Measurements from ENCODE around the gene EGFR. TPM values are rescaled to one million over a fixed set of nuclear protein-coding genes. Genes with fewer than 3 reads are reported as not detected.

The EGFR gene
- total RNA-seq, 5 donors from 2014 or later (not counting 1 experiment from before 2014, with no cell fraction given): 0.16 to 0.79 (median 0.35) TPM; not detected in 2

- Histone ChIP-seq H3K4me1 (ENCODE audit: control insufficient read depth in 1 of 2, extremely low read depth in 1 of 2, insufficient read depth in 2 of 2, low read length in 2 of 2) (no peaks in the 10 kb centered on the region), H3K27me3 (replicated peaks in 1 of 2; ENCODE audit: control insufficient read depth in 2 of 2, extremely low read depth in 1 of 2, insufficient read depth in 2 of 2, low read length in 1 of 2) (peaks cover 0 to 9% of the 10 kb centered on the region in 2 experiments), H3K9me3 (no peaks in the 10 kb centered on the region), H3K36me3 (ENCODE audit: control insufficient read depth in 2 of 2, extremely low read depth in 1 of 2, insufficient read depth in 1 of 2, low read length in 1 of 2) (no peaks in the 10 kb centered on the region), H3K4me3 (ENCODE audit: control insufficient read depth in 1 of 2, extremely low read depth in 1 of 2, low read length in 1 of 2) (no peak overlapping the region), H3K27ac (ENCODE audit: low read length) (no peak overlapping the region)
- DNase-seq: no peak
- Mint-ChIP-seq H3K27me3 (peaks cover 11% of the 10 kb centered on the region in 2 donors), H3K4me3 (no peak overlapping the region), H3K4me1 (no peaks in the 10 kb centered on the region), H3K9me3 (peaks cover 4 to 11% (median 6%) of the 10 kb centered on the region in 3 donors), H3K27ac (no peak overlapping the region), H3K36me3 (no peaks in the 10 kb centered on the region)
- ChIA-PET CTCF (no interaction called here), POLR2A (no interaction called here)
- no peak for ATAC-seq (replicated peaks in 1 of 4)
Measured at GRCh38 chr7:55140941-55141278, 122.1 kb downstream of the EGFR start.

GRCh38 chr7:55142919-55143600 is 124.2 kb downstream of the EGFR start:
- WGBS (ENCODE audit: insufficient coverage): 67% methylated on average over 11 of the region's 13 CpGs
- H3K4me1 Mint-ChIP-seq: no peaks in the 10 kb centered on the region
- no peak for ATAC-seq (replicated peaks in 1 of 4)

GRCh38 chr7:55144333-55145317 is 125.8 kb downstream of the EGFR start:
- Histone ChIP-seq H3K9me3 (no peaks in the 10 kb centered on the region), H3K27me3 (replicated peaks in 1 of 2; ENCODE audit: control insufficient read depth in 2 of 2, extremely low read depth in 1 of 2, insufficient read depth in 2 of 2, low read length in 1 of 2) (peaks cover 0 to 18% of the 10 kb centered on the region in 2 experiments), H3K4me3 (ENCODE audit: control insufficient read depth in 1 of 2, extremely low read depth in 1 of 2, low read length in 1 of 2) (no peak overlapping the region), H3K4me1 (ENCODE audit: control insufficient read depth in 1 of 2, extremely low read depth in 1 of 2, insufficient read depth in 2 of 2, low read length in 2 of 2) (no peaks in the 10 kb centered on the region), H3K27ac (ENCODE audit: low read length) (no peak overlapping the region), H3K36me3 (ENCODE audit: control insufficient read depth in 2 of 2, extremely low read depth in 1 of 2, insufficient read depth in 1 of 2, low read length in 1 of 2) (no peaks in the 10 kb centered on the region)
- 76% methylated on average over 25 of the region's 25 CpGs for WGBS (ENCODE audit: insufficient coverage)
- Mint-ChIP-seq H3K4me1 (no peaks in the 10 kb centered on the region), H3K27ac (no peak overlapping the region), H3K36me3 (no peaks in the 10 kb centered on the region), H3K4me3 (no peak overlapping the region), H3K9me3 (peaks cover 0 to 5% (median 0%) of the 10 kb centered on the region in 3 donors), H3K27me3 (peaks cover 17 to 18% of the 10 kb centered on the region in 2 donors)
- CTCF ChIA-PET: no interaction called here
- ATAC-seq (replicated peaks in 1 of 4) (no peak), DNase-seq (no peak)
- POLR2A ChIA-PET: no interaction called here

More at GRCh38 chr7:55142919-55143600, 124.2 kb downstream of the EGFR start:
- H3K27ac ChIP-seq (ENCODE audit: low read length): no peak overlapping the region
- H3K27me3 ChIP-seq (replicated peaks in 1 of 2; ENCODE audit: control insufficient read depth in 2 of 2, extremely low read depth in 1 of 2, insufficient read depth in 2 of 2, low read length in 1 of 2): peaks cover 0 to 18% of the 10 kb centered on the region in 2 experiments
- no peak overlapping the region for H3K4me3 Mint-ChIP-seq
- no peaks in the 10 kb centered on the region for H3K36me3 Mint-ChIP-seq
- no peak overlapping the region for H3K4me3 ChIP-seq (ENCODE audit: control insufficient read depth in 1 of 2, extremely low read depth in 1 of 2, low read length in 1 of 2)
- H3K9me3 ChIP-seq: no peaks in the 10 kb centered on the region
- H3K27ac Mint-ChIP-seq: no peak overlapping the region
- peaks cover 17 to 18% of the 10 kb centered on the region in 2 donors for H3K27me3 Mint-ChIP-seq
- peaks cover 3 to 16% (median 4%) of the 10 kb centered on the region in 3 donors for H3K9me3 Mint-ChIP-seq
- no peaks in the 10 kb centered on the region for H3K36me3 ChIP-seq (ENCODE audit: control insufficient read depth in 2 of 2, extremely low read depth in 1 of 2, insufficient read depth in 1 of 2, low read length in 1 of 2)
- ChIA-PET CTCF (no interaction called here), POLR2A (no interaction called here)
- no peaks in the 10 kb centered on the region for H3K4me1 ChIP-seq (ENCODE audit: control insufficient read depth in 1 of 2, extremely low read depth in 1 of 2, insufficient read depth in 2 of 2, low read length in 2 of 2)
- no peak for DNase-seq

GRCh38 chr7:55145606-55146005 is 126.8 kb downstream of the EGFR start:
- no peak overlapping the region for H3K27ac Mint-ChIP-seq
- ATAC-seq (replicated peaks in 1 of 4) (no peak), DNase-seq (no peak)
- POLR2A ChIA-PET: no interaction called here
- H3K4me1 ChIP-seq (ENCODE audit: control insufficient read depth in 1 of 2, extremely low read depth in 1 of 2, insufficient read depth in 2 of 2, low read length in 2 of 2): no peaks in the 10 kb centered on the region
- no CpG with 5 or more reads among the region's 4 CpGs for WGBS (ENCODE audit: insufficient coverage)
- H3K27me3 ChIP-seq (replicated peaks in 1 of 2; ENCODE audit: control insufficient read depth in 2 of 2, extremely low read depth in 1 of 2, insufficient read depth in 2 of 2, low read length in 1 of 2): peaks cover 0 to 18% of the 10 kb centered on the region in 2 experiments
- no peak overlapping the region for H3K4me3 ChIP-seq (ENCODE audit: control insufficient read depth in 1 of 2, extremely low read depth in 1 of 2, low read length in 1 of 2)
- no peaks in the 10 kb centered on the region for H3K9me3 ChIP-seq
- no peak overlapping the region for H3K4me3 Mint-ChIP-seq
- H3K36me3 Mint-ChIP-seq: no peaks in the 10 kb centered on the region
- CTCF ChIA-PET: no interaction called here
- H3K4me1 Mint-ChIP-seq: no peaks in the 10 kb centered on the region
- H3K27me3 Mint-ChIP-seq: peaks cover 17 to 18% of the 10 kb centered on the region in 2 donors
- H3K36me3 ChIP-seq (ENCODE audit: control insufficient read depth in 2 of 2, extremely low read depth in 1 of 2, insufficient read depth in 1 of 2, low read length in 1 of 2): no peaks in the 10 kb centered on the region
- peaks cover 0 to 5% (median 0%) of the 10 kb centered on the region in 3 donors for H3K9me3 Mint-ChIP-seq
- H3K27ac ChIP-seq (ENCODE audit: low read length): no peak overlapping the region

- no peak overlapping the region for H3K4me3 Mint-ChIP-seq
- ATAC-seq (replicated peaks in 1 of 4) (no peak), DNase-seq (no peak)
- no peaks in the 10 kb centered on the region for H3K36me3 Mint-ChIP-seq
- Histone ChIP-seq H3K27ac (ENCODE audit: low read length) (no peak overlapping the region), H3K27me3 (replicated peaks in 1 of 2; ENCODE audit: control insufficient read depth in 2 of 2, extremely low read depth in 1 of 2, insufficient read depth in 2 of 2, low read length in 1 of 2) (peaks cover 0 to 18% of the 10 kb centered on the region in 2 experiments), H3K36me3 (ENCODE audit: control insufficient read depth in 2 of 2, extremely low read depth in 1 of 2, insufficient read depth in 1 of 2, low read length in 1 of 2) (no peaks in the 10 kb centered on the region), H3K4me1 (ENCODE audit: control insufficient read depth in 1 of 2, extremely low read depth in 1 of 2, insufficient read depth in 2 of 2, low read length in 2 of 2) (no peaks in the 10 kb centered on the region), H3K4me3 (ENCODE audit: control insufficient read depth in 1 of 2, extremely low read depth in 1 of 2, low read length in 1 of 2) (no peak overlapping the region), H3K9me3 (no peaks in the 10 kb centered on the region)
- no peak overlapping the region for H3K27ac Mint-ChIP-seq
- POLR2A ChIA-PET: no interaction called here
- H3K9me3 Mint-ChIP-seq: peaks cover 0 to 5% (median 0%) of the 10 kb centered on the region in 3 donors
- WGBS (ENCODE audit: insufficient coverage): 79% methylated on average over 4 of the region's 8 CpGs
- H3K27me3 Mint-ChIP-seq: peaks cover 13 to 17% of the 10 kb centered on the region in 2 donors
- CTCF ChIA-PET: no interaction called here
- no peaks in the 10 kb centered on the region for H3K4me1 Mint-ChIP-seq
Measured at GRCh38 chr7:55147101-55147500, 128.3 kb downstream of the EGFR start.

GRCh38 chr7:55147736-55148135 is 128.9 kb downstream of the EGFR start:
- H3K27me3 Mint-ChIP-seq: peaks cover 11 to 17% of the 10 kb centered on the region in 2 donors

More at GRCh38 chr7:55147736-55148135, 128.9 kb downstream of the EGFR start:
- ATAC-seq (replicated peaks in 1 of 4) (no peak), DNase-seq (no peak)
- ChIA-PET CTCF (no interaction called here), POLR2A (no interaction called here)
- Mint-ChIP-seq H3K9me3 (peaks cover 0 to 5% (median 0%) of the 10 kb centered on the region in 3 donors), H3K4me1 (no peaks in the 10 kb centered on the region), H3K36me3 (no peaks in the 10 kb centered on the region), H3K27ac (no peak overlapping the region), H3K4me3 (no peak overlapping the region)
- H3K9me3 ChIP-seq: no peaks in the 10 kb centered on the region
- WGBS (ENCODE audit: insufficient coverage): no CpG with 5 or more reads among the region's 2 CpGs
- peaks cover 0 to 18% of the 10 kb centered on the region in 2 experiments for H3K27me3 ChIP-seq (replicated peaks in 1 of 2; ENCODE audit: control insufficient read depth in 2 of 2, extremely low read depth in 1 of 2, insufficient read depth in 2 of 2, low read length in 1 of 2)
- no peaks in the 10 kb centered on the region for H3K36me3 ChIP-seq (ENCODE audit: control insufficient read depth in 2 of 2, extremely low read depth in 1 of 2, insufficient read depth in 1 of 2, low read length in 1 of 2)
- no peaks in the 10 kb centered on the region for H3K4me1 ChIP-seq (ENCODE audit: control insufficient read depth in 1 of 2, extremely low read depth in 1 of 2, insufficient read depth in 2 of 2, low read length in 2 of 2)
- no peak overlapping the region for H3K27ac ChIP-seq (ENCODE audit: low read length)
- H3K4me3 ChIP-seq (ENCODE audit: control insufficient read depth in 1 of 2, extremely low read depth in 1 of 2, low read length in 1 of 2): no peak overlapping the region

Data from T-cell (primary cell).